Measurements from ENCODE around the gene KIF22.
"Not testable (repeated sequence)": the region's sequence is repeated elsewhere in the genome, so short reads cannot be mapped to it uniquely, and the experiment has no call there.

The KIF22 gene

DNA sequence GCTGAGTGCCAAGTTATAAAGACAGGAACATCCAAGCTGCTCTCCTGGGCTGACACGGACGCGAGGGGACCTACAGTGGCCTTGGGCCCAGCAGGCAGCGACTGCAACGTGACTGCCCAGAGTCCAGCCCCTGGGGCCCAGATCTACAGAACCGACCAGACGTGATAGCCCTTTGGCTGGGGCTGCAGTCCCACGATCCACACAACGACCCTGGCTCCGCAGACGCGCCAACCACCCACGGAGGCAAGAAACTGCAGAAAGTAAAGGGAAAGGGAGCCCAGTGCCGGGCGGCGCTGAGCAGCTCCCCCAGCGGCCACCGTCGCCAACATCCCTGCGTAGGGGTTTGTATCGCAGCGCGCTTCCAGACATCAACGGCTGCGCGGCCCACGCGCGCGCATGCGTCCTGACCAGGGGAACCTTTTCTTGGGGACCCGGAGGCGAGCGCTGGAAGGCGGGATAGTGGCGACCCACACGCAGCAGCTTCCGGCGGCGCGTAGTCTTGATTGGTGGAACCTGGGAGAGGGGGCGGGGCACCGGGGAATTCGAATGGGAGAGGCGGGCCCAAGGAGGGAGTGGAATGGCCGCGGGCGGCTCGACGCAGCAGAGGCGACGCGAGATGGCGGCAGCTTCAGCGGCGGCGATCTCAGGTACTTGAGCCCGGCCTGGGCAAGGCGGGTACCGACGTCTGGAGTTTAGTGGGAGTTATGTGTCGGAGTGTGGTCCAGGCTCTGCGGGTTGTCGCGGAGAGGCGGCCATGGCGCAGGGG lies at the start of gene KIF22:
TSS of gene KIF22 (plus strand) at position 569 of the 766 bp plus-strand sequence. CDS start at position 578, 9 bp downstream.
- DNase-seq = peak; percentile 95

DNA sequence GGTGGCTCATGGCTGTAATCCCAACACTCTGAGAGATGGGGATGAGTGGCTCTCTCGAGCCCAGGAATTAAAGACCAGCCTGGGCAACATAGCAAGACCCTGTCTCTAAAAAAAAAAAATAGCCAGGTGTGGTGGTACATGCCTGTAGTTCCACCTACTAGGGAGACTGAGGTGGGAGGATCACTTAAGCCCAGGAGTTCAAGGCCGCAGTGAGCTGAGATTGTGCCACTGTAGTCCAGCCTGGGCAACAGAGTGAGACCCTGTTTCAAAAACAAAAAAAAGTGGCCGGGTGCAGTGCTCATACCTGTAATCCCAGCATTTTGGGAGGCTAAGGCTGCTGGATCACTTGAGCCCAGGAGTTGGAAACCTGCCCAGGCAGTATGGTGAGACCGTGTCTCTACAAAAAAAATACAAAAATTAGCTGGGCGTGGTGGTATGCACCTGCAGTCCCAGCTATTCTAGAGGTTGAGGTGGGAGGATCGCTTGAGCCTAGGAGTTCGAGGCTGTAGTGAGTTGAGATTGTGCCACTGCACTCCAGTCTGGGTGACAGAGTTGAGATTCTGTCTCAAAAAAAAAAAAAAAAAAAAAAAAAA lies 47.8 kb upstream of the KIF22 start:
- DNase-seq = no peak

DNA sequence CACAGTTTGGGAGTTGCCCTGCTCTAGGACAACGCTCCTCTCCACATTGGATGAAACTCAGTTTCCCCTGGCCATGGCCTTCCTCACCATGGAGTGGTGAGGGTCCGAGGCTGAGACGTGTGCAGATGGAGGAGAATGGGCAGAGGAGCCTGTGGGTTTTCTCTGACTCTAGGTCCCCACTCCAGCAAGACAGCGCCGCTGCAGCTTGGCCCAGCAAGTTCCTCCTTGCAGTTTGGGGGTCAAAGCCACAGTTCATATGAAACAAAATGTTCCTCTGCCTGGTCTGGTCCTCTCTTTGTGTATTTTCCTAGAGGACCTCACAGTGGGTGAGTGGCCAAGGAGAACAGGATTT lies 47.1 kb upstream of the KIF22 start:
- DNase-seq = no peak

DNA sequence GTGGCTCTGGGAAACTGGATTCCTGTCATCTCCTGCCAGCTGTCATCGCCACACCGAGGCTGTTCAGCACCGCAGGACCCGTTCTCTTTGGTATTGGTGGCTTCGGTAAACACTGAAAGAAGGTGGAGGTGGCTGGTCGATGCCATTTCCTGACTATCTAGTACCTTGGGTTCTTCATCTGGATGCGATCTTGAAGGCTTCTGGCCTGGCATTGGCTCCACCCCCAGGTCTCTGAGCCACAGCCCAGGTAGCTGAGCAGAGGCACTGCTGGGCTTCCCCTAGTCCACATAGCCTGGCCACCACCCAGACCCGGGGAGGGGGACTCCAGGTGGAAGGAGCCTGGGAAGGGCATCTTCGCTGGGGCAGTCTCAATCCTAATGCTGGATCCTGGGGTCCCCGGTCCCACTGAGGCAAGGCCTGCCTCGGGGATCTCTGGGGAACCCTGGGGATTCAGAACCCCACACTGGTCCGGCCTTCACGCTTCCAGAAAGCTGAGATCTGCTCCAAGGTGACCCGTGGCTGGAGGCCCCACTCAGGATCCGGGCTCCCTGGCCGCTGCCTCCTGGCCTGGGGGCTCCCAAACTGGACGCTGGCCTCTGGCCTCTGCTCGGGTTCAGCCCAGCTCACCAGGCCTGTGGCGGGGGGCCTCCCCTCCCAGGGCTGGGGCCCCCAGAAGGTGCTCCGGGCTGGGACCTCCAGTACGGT lies 46.6 kb upstream of the KIF22 start:
- no peak for DNase-seq

DNA sequence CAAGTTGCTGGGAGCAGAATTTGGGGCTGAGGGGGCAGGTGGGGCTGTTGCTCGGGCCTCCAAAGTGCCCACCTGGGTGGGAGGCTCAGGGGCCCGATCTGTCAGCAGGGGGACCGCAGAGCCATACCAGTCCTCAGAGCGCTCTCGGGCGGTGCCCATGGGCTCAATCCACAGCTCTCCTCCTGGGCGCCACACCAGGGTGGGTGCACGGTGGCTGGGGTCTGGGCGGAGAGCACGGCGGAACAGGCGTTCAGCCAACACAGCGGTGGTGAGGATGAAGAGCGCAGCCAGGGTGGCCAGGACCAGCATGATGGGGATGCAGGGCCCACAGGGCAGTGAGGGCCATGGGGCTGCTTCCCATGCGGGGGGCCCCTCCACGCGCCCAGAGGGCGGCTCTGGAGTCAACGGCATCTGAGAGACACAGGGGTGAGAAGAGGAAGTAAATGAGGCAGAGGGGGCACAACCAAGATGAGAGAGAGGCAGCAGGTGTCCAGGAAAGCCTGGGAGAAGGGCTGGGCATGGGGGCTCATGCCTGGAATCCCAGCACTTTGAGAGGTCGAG lies 45.9 kb upstream of the KIF22 start:
- DNase-seq = no peak

DNA sequence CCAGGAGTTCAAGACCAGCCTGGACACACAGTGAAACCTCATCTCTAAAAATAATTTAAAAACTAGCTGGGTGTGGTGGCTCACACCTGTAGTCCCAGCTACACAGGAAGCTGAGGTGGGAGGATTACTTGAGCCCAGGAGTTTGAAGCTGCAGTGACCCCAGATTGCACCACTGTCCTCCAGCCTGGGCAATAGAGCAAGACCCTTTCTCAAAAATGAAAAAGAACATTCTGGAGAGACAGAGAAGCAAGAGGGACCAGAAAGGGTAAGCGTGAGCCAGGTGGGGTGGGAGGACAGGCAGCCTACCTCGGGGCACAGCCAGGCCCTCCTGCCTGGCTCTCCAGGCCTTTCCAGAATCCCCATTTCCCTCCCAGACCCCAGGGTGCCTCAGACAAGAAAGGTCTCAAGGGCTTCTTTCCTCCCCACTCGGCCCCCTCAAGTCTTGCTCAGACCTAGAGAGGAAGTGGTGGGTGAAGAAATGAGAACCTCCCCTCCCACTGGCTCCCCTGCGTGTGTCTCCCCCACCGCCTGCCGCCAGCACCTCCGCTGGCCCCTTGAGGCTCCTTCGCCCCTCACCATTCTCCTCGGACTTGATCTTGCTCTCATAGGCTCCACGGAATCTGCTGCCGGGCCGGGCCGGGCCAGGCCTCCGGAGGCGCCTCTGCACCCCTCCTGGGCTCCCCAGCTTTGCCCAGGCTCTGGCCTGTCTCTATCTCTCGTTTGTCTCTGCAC lies 45.3 kb upstream of the KIF22 start:
- peak; percentile 63 for DNase-seq

DNA sequence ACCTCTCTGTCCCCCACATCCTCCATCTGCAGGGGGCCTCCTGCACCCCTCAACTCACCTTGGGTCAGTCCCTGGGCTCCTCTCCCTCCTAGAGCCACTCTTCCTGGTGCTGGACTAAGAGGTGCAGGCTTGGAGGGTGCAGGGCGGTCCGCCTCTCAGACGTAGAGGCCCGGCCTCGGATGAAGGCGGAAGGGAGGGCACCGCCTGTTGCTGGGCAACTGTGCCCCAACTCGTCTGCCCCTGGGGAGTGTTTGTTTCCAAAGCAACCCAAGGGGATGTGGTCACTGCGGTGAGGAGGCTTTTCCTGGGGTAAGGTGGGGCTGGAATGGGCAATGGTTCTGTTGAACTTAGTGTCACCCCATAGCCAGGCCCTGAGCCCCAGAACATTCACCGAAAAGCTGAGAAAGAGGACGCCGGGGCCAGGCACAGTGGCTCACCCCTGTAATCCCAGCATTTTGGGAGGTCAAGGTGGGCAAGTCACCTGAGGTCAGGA lies 44.7 kb upstream of the KIF22 start, which contains the start of gene C16orf54:
TSS of gene C16orf54 (minus strand) at position 138 of the 493 bp plus-strand sequence. CDS start 1,039 bp downstream, outside the sequence.
- peak; percentile 97 for DNase-seq

DNA sequence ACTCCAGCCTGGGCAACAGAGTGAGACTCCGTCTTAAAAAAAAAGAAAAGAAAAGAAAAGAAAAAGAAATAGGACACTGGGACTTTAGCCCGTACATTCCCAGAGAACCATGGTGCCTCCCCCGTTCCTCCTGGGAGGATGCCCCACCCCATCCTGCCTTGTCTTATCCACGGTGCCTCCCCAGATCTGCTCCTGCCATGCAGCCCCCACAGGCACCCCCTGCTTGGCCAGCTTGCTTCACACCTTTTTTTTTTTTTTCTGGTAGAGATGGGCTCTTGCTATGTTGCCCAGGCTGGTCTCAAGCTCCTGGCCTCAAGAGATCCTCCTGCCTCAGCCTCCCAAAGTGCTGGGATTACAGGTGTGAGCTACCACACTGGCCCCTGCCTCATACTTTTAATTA lies 44.0 kb upstream of the KIF22 start:
- not testable (repeated sequence) for DNase-seq

DNA sequence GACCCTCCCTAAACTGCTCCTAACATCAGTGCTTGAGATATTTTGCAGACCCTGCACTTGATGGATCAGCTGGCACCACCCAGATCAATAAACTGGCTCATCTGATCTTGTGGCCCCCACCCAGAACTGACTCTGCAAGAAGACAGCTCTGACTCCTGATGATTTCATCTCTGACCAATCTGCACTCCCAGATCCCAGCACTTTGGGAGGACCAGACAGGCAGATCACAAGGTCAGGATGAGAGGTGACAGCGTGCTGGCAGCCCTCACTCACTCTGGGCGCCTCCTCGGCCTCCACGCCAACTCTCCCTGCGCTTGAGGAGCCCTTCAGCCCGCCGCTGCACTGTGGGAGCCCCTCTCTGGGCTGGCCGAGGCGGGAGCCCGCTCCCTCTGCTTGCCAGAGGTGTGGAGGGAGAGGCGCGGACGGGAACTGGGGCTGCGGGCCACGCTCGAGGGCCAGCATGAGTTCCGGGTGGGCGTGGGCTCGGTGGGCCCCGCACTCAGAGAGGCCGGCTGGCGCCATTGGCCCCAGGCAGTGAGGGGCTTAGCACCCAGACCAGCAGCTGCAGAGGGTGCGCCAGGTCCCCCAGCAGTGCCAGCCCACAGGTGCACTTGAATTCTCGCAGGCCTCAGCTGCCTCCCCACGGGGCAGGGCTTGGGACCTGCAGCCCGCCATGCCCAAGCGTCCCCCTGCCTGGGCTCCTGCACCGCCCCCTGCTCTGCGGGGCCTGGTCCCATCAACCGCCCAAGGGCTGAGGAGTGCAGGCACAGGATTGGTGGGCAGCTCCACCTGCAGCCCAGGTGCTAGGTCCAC lies 42.4 kb upstream of the KIF22 start:
- DNase-seq = no peak

DNA sequence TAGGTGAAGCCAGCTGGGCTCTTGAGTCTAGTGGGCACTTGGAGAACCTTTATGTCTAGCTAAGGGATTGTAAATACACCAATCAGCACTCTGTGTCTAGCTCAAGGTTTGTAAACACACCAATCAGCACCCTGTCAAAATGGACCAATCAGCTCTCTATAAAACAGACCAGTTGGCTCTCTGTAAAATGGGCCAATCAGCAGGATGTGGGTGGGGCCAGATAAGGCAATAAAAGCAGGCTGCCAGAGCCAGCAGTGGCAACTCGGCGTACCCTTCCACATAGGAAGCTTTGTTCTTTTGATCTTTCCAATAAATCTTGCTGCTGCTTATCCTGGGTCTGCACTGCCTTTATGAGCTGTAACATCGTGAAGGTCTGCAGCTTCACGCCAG lies 41.8 kb upstream of the KIF22 start:
- DNase-seq = not testable (repeated sequence)

DNA sequence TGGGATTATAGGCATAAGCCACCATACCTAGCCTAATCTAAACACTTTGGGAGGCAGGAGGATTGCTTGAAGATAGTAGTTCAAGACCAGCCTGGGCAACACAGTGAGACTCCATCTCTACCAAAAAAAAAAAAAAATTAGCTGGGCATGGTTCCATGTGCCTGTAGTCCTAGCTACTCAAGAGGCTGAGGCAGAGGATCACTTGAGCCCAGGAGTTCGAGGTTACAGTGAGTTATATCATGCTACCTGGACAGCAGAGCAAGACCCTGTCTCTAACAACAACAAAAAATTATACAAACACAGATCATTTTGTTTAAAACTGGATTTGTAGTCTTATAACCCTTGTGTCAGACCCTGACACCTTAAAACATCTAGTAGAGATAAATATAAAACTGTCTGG lies 37.0 kb upstream of the KIF22 start:
- no peak for DNase-seq

DNA sequence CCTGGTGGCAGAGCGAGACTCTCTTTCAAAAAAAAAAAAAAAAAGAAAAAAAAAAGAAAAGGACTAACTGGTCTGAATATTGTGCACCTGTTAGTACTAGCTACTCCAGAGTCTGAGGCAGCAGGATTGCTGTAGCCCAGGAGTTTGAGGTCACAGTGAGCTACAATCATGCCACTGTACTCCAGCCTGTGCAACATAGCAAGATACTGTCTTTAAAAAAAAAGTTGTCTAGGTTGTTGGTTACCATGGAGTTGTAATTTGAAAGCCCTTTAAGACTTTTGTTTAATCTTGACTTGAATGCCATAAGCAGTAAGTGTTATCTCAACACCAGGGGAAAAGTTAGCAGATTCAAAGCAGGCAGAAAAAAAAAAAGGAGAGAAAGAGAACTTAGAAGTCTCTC lies 33.9 kb upstream of the KIF22 start:
- DNase-seq = no peak

DNA sequence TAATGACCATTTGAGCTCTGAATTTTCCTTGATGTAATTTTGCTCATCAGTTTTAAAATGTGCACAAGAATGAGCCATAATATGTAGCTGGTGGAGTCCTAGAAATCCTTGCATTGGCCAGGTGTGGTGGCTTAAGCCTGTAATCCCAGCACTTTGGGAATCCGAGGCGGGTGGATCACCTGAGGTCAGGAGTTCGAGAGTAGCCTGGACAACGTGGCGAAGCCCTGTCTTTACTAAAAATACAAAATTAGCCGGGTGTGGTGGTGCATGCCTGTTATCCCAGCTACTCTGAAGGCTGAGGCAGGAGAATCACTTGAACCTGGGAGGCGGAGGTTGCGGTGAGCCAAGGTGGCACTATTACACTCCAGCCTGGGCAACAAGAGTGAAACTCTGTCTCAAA lies 33.5 kb upstream of the KIF22 start:
- not testable (repeated sequence) for DNase-seq

DNA sequence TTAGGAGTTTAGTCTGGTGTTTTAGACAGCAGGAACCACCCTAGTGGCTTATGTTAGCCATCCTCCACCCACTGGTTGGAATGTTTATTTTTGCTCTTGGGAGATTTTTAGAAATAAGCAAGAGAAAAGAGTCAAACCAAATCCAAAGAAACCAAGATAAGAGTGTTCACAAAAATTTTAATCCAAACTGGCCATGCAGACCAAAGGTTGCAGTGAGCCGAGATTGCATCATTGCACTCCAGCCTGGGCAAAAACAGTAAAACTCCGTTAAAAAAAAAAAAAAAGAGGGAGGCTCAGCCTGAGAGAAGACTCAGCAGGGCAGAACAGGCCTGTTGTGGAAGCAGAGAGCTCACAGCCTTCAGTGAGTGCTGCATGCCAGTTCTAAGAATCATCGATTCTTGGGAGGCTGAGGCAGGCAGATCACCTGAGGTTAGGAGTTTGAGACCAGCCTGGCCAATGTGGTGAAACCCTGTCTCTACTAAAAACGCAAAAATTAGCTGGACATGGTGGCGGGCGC lies 32.5 kb upstream of the KIF22 start:
- DNase-seq = peak; percentile 19

DNA sequence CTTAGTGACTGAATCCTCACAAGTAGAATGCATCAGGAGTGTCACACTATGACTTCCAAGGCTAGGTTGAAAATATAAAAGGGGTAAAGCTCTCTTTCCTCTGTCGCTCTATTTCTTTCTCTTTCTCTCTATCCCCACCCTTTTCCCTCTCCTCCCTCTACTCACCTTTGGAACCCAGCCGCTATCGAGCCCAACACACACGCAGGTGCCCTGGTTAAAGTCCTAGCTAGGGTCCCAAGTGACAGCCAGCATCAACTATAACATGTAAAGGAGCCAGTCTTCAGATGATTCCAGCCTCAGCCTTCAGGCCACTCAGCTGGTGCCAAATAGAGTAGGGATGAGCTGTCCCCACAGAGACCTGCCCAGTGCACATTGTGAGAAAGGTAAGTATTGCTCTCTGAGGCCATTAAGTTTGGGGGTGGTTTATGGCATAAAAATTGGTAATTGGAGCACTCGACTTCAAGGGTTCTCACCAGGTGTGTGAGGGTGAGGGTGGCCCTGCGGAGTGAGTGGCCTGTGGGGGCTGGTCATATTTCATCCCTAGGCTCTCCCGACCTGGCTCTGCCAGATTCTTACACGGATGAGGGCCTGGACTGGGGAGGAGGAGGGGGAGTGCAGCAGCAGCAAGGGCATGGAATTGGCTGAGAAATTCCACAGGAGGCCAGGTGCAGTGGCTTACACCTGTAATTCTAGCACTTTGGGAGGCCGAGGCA lies 29.8 kb upstream of the KIF22 start:
- no peak for DNase-seq

DNA sequence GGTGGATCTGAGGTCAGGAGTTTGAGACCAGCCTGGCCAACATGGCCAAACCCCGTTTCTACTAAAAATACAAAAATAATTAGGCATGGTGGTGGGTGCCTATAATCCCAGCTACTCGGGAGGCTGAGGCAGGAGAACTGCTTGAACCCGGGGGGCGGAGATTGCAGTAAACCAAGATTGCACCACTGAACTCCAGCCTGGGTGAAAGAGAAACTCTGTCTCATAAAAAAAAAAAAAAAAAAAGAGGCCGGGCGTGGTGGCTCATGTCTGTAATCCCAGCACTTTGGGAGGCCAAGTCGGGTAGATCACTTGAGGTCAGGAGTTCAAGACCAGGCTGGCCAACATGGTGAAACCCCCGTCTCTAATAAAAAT lies 29.3 kb upstream of the KIF22 start:
- not testable (repeated sequence) for DNase-seq

DNA sequence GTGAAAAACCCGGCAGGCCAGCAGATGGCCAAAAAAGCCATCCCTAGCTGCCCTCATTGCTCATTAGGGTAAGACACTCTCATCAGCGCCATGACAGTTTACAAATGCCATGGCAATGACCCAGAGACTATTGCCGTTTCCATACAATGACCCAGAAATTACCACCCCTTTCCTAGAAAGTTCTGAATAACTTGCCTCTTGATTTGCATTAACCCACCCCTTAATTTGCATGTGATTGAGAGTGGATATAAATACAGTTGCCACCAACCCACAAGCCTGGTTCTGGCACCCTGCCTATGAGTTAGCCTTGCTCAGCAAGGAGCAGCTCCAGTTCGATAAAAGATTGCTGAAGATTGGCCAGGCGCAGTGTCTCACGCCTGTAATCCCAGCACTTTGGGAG lies 28.7 kb upstream of the KIF22 start:
- no peak for DNase-seq

DNA sequence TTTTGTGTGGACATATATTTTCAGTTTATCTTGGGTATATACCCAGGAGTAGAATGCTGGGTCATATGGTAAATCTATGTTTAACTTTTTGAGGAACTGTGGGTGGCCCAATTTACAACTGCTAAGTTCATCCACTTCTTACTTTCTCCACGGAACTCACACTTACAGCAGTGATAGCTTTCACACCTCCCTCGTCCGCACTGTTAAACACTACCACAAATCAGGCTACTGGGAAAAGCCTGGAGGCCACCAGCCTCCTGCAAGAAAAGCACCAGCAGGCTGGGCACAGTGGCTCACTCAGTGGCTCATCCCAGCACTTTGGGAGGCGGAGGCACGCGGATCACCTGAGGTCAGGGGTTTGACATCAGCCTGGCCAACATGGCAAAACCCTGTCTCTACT lies 27.2 kb upstream of the KIF22 start:
- DNase-seq = no peak

DNA sequence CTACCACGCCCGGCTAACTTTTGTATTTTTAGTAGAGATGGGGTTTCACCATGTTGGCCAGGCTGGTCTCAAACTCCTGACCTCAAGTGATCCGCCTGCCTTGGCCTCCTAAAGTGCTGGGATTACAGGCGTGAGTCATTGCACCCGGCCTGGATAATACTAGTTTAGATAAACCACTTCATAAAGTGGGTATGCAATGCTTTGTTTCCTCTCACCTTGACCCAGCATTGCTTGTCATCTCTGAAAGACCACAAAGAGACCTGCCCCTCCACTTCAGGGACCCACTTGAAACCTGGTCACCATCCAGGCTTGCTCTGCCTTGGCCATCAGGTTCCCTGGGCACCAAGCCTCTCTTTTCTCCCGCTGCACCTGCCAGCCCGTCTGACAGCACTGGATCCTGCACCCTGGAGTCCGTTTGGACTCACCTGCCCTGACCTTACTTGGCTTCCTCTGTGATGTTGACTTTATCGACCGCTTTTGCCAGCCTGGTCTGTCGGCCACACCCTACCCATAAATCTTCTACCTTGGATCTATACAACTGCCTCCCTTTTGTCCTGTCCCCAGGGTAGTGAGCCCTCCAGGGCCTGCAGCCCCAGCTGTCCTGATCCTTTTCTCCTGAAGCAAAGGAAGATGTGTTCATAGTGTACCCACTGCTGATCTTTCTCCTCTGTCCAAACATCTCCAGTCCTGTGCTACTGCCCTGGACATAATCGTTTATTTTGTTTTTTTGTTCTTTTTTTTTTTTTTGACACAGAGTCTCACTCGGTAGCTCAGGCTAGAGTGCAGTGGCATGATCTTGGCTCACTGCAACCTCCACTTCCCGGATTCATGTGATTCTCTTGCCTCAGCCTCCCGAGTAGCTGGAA lies 25.2 kb upstream of the KIF22 start:
- no peak for DNase-seq

DNA sequence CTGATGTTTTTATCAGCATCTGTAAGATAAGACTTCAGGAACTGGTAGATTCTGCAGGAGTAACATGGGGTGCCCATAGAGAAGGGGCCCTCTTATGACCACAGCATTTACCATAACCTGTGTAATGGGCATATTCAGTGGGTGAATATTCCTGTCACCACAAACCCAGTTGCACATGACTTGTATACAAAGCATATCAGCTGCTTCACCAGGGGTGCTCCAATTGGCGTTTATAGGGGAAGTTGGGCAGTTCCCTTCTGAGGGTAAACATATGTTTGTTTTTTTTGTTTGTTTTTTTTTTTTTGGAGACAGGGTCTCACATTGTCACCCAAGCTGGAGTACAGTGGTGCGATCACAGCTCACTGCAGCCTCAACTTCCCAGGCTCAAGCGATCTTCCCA lies 24.0 kb upstream of the KIF22 start:
- no peak for DNase-seq

Data from GF-D8 (cell line).